Activated naive CD4-positive, alpha-beta T cell treated with anti-CD3 and anti-CD28 coated beads, Interleukin-2, amount 50 U/mL, for 16 hours (primary cell): ENCODE measurements around the gene PSD.

Source experiments
- DNase-seq: peaks from one replicate; pipeline ENCODE4 v3.0.0-alpha.2; 2020

The PSD gene

GRCh38 chr10:102382871-102383270 lies 35.7 kb downstream of the PSD start:
- no peak for DNase-seq

GRCh38 chr10:102381983-102382382 lies 36.6 kb downstream of the PSD start:
- DNase-seq = no peak

GRCh38 chr10:102379383-102379782 lies 39.2 kb downstream of the PSD start:
- no peak for DNase-seq

DNA sequence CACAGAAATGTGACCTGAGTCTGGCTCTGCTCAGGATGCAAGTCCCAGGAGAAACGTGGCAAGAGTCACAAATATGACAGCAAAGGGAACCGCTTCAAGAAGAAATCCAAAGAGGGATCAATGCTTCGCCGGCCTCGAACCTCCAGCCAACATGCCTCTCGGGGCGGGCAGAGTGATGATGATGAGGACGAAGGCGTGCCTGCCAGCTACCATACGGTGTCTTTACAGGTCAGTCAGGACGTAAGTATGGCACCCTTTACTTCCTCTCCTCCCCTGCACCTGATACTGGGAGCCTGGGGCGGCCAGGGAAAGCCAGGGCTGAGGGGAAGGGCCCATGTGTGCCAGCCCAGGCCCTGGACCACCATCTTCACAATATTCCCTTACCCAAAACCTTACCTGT lies 41.7 kb downstream of the PSD start:
- DNase-seq = no peak

DNA sequence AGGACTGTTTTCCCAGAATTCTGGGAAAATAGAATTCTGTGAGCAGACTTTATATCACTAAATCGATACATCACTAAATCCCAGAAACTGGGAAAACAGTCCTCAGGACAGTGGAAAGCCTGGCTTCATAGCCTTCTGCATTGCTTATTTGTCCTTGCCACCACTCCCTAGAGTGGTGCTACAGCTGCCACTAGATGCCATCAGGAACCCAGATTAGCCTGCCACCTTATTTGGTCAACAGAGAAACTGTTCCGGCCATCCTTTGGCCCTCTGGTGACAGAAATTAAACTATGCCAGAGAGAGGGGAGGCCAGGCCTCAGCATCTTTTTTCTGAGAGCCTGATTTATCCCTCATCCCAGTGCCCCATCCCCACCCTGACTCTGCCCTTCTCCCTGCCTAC lies 42.7 kb downstream of the PSD start:
- DNase-seq = no peak

GRCh38 chr10:102375250-102375649 lies 43.3 kb downstream of the PSD start:
- DNase-seq = no peak

DNA sequence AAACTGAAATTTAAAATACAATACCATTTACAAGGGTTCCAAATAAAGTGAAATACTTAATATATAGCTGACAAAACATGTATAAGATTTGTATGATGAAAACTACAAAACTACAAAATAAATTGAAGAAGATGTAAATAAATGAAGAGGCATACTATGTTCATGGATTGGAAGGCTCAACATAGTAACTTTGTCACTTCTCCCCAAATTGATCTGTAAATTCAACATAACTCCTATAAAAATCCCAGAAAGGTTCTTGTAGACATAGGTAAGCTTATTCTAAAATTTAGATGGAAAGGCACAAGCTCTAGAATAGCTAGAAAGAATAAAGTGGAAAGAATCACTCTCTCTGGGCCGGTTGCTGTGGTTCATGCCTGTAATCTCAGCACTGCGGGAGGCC lies 47.3 kb downstream of the PSD start:
- DNase-seq = no peak

GRCh38 chr10:102368077-102368476 lies 50.5 kb downstream of the PSD start:
- DNase-seq = no peak

- no peak for DNase-seq
Observed at GRCh38 chr10:102367441-102367840, 51.1 kb downstream of the PSD start.

DNA sequence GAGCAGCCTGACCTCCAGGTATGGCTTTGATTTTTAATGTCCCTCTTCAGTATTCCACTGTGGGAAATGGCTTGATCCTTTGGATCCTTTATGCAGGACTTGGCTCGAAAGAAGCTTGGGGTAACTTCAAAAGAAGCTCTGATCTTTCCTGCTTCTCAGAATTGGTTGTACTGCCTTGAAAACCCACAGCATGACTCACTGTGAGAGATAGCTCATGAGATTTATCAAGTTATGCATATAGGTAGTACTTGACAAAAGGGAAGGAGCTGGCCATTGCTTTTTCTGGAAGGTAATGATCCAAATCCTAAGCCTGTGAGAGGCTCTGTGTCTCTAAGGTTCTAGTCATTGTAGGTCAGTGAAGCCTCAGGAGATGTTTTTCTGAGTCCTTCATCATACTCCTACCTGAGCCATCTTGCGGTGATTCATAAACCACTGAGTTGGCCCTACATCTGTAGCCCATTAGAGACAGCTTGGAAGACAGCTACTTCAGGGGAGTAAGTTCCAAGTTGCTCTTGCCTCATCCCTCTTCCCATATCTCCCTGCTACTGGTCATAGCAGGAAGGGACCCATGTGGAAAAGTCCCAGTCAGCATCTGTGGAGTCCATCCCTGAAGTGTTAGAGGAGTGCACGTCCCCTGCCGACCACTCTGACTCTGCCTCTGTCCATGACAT lies 59.7 kb downstream of the PSD start:
- DNase-seq = no peak

DNA sequence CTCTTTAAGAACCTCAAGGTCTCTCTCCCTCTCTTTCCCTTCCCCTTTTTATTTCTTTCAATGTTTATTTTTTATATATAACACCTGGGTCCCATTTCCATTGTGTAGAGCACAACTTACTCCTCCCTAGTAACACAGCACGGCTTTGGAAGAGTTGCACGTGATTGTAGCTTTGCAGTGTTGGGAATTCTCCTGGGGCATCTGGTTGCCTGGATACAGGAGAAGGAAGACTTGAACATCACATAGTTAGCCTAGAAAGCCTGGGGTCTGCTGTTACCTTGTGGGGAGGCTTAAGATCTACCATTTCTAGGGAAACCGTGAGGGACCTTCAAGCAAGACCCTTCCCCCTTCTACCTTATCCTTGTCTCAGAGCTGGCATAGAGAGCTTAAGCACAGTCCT lies 64.1 kb downstream of the PSD start:
- no peak for DNase-seq
